HepG2 (cell line): ENCODE results near the gene CD300LF. TPM values are rescaled to one million over a fixed set of nuclear protein-coding genes. Genes with fewer than 3 reads are reported as not detected.

ENCODE experiments used
- ATF7-NPFF ChIP-seq: sonication (generic); formaldehyde crosslinking; IDR thresholded peaks from 2 replicates; pipeline ENCODE4 v1.8.1; 2023; ENCODE audit warnings: mild to moderate bottlenecking, low read depth, missing genetic modification reagents, moderate library complexity
- CHD2 ChIP-seq: IDR thresholded peaks from 2 replicates; pipeline ENCODE4 v1.6.1; 2011; ENCODE audit warnings: low read depth, low read length, improper control_type of control experiment
- HHEX ChIP-seq: IDR thresholded peaks from 2 replicates; pipeline ENCODE4 v1.6.1; 2016; ENCODE audit warnings: control low read depth
- KLF16 ChIP-seq, 2 experiments: sonication (generic) in 1 of 2; formaldehyde crosslinking in 1 of 2; IDR thresholded peaks; 2 replicates each; pipeline versions ENCODE4 v1.6.1 to v1.8.0; 2016 to 2023; ENCODE audit warnings: missing genetic modification reagents in 2 of 2, missing compliant biosample characterization in 1 of 2
- MXD3 ChIP-seq: IDR thresholded peaks from 2 replicates; pipeline ENCODE4 v1.6.1; 2016; ENCODE audit warnings: mild to moderate bottlenecking, missing biosample characterization, missing genetic modification reagents
- PHF21A ChIP-seq: sonication (generic); formaldehyde crosslinking; IDR thresholded peaks from 2 replicates; pipeline ENCODE4 v1.5.0; 2020; ENCODE audit warnings: mild to moderate bottlenecking, missing genetic modification reagents
- RBM39 ChIP-seq: fragments of 200-400 bp; formaldehyde crosslinking; IDR thresholded peaks from one replicate; pipeline ENCODE4 v1.6.1; 2018; ENCODE audit warnings: antibody characterized with exemption, mild to moderate bottlenecking, low read depth, low read length; ENCODE audit not compliant: poor library complexity, severe bottlenecking
- RXRA ChIP-seq: sonication (generic); formaldehyde crosslinking; IDR thresholded peaks from 2 replicates; pipeline ENCODE4 v1.5.1; 2020; ENCODE audit warnings: missing genetic modification reagents
- SKI ChIP-seq: fragments of 450-650 bp; IDR thresholded peaks from one replicate; pipeline ENCODE4 v1.6.1; 2018; ENCODE audit warnings: mild to moderate bottlenecking; ENCODE audit not compliant: partially characterized antibody
- SMC3 ChIP-seq: IDR thresholded peaks from 2 replicates; pipeline ENCODE4 v1.6.1; 2011; ENCODE audit warnings: low read length, improper control_type of control experiment
- STAT6 ChIP-seq: sonication (generic); formaldehyde crosslinking; IDR thresholded peaks from 2 replicates; pipeline ENCODE4 v1.4.0; 2020; ENCODE audit warnings: missing genetic modification reagents, mild to moderate bottlenecking, borderline replicate concordance
- TBL1XR1 ChIP-seq: fragments of 150-350 bp; IDR thresholded peaks from 2 replicates; pipeline ENCODE4 v1.6.1; 2014; ENCODE audit warnings: borderline replicate concordance, low read length; ENCODE audit not compliant: partially characterized antibody
- ZBTB38 ChIP-seq: sonication (generic); formaldehyde crosslinking; IDR thresholded peaks from 2 replicates; pipeline ENCODE4 v1.5.1; 2020; ENCODE audit warnings: mild to moderate bottlenecking, missing genetic modification reagents
- ZNF143 ChIP-seq: sonication (generic); formaldehyde crosslinking; IDR thresholded peaks from 2 replicates; pipeline ENCODE4 v1.4.0; 2020; ENCODE audit warnings: missing genetic modification reagents
- ZNF343 ChIP-seq: sonication (generic); formaldehyde crosslinking; IDR thresholded peaks from 2 replicates; pipeline ENCODE4 v1.4.0; 2020; ENCODE audit warnings: mild to moderate bottlenecking, missing genetic modification reagents
- ZNF460 ChIP-seq: sonication (generic); formaldehyde crosslinking; IDR thresholded peaks from 2 replicates; pipeline ENCODE4 v1.5.1; 2020; ENCODE audit warnings: missing genetic modification reagents, mild to moderate bottlenecking, borderline replicate concordance
- ZNF556 ChIP-seq: sonication (generic); formaldehyde crosslinking; IDR thresholded peaks from 2 replicates; pipeline ENCODE4 v1.4.0; 2020; ENCODE audit warnings: mild to moderate bottlenecking, missing genetic modification reagents, borderline replicate concordance
- ZNF569 ChIP-seq: sonication (generic); formaldehyde crosslinking; IDR thresholded peaks from 2 replicates; pipeline ENCODE4 v1.5.0; 2020; ENCODE audit warnings: mild to moderate bottlenecking, missing genetic modification reagents, moderate library complexity, borderline replicate concordance
- ZNF83 ChIP-seq: sonication (generic); formaldehyde crosslinking; IDR thresholded peaks from 2 replicates; pipeline ENCODE4 v1.4.0; 2020; ENCODE audit warnings: missing genetic modification reagents, mild to moderate bottlenecking, borderline replicate concordance
- ZNF879 ChIP-seq: sonication (generic); formaldehyde crosslinking; IDR thresholded peaks from 2 replicates; pipeline ENCODE4 v1.8.1; 2023; ENCODE audit warnings: missing genetic modification reagents
- polyA plus RNA-seq, 8 experiments: library from polyadenylated mRNA; depleted of rRNA in 3 of 8; stranded (reverse) in 7 of 8; unstranded in 1 of 8; fragments of >200 nt; fragmentation: Illumina TruSeq in 4 of 8; extraction: Trizol in 4 of 8; gene quantifications; 2 replicates each; pipeline versions ENCODE4 v1.2.1 to v1.2.3, GENCODE V29; 2011 to 2016; ENCODE audit warnings: low read depth in 4 of 8, missing spikeins in 1 of 8, mixed read lengths in 1 of 8; ENCODE audit not compliant: insufficient read depth in 1 of 8
- total RNA-seq, 5 experiments: library from RNA; depleted of rRNA; stranded (reverse); fragments of >200 nt; fragmentation: Illumina TruSeq; extraction: Trizol; gene quantifications; 2 replicates each; pipeline ENCODE4 v1.2.3, GENCODE V29; 2016; ENCODE audit warnings: low read depth in 1 of 5
- TF ChIP-seq, protein P1 (sequence below): conservative IDR thresholded peaks from 2 replicates; pipeline ENCODE4 v1.6.1; 2018; ENCODE audit warnings: missing genetic modification reagents
- TF ChIP-seq, protein P2 (sequence below): sonication (generic); formaldehyde crosslinking; IDR thresholded peaks from 2 replicates; pipeline ENCODE4 v1.8.1; 2023; ENCODE audit warnings: mild to moderate bottlenecking, moderate library complexity, missing genetic modification reagents
- TF ChIP-seq, protein P3 (sequence below): sonication (generic); formaldehyde crosslinking; IDR thresholded peaks from 2 replicates; pipeline ENCODE4 v1.8.0; 2022; ENCODE audit warnings: mild to moderate bottlenecking, missing genetic modification reagents, moderate library complexity

Gene CD300LF
- total and polyA plus RNA-seq, 2 of the 13 experiments (the other 11 are each of a cell fraction or from before 2014, with no cell fraction given) = not detected

GRCh38 chr17:74750327-74751069 lies 37.8 kb upstream of the CD300LF start (continued):
- 0 out of 2 replicates have a peak, but pooled peaks have one; percentile 43 for TF ChIP-seq STAT6 (CRISPR knock-in tag)
- TF ChIP-seq HHEX (CRISPR knock-in tag) = no peak; the same call in 1 of the 2 replicates
- no peak for TF ChIP-seq CHD2
- TF ChIP-seq KLF16 (CRISPR knock-in tag; IDR thresholded peaks at IDR 0.05) = peak; percentile 26 to 82; a peak in 2 of 4 replicates
- TF ChIP-seq RXRA (CRISPR knock-in tag) = peak; percentile 89
- peak; percentile 74; the same call in 1 of the 2 replicates for TF ChIP-seq ATF7-NPFF
- TF ChIP-seq, protein P1, sequence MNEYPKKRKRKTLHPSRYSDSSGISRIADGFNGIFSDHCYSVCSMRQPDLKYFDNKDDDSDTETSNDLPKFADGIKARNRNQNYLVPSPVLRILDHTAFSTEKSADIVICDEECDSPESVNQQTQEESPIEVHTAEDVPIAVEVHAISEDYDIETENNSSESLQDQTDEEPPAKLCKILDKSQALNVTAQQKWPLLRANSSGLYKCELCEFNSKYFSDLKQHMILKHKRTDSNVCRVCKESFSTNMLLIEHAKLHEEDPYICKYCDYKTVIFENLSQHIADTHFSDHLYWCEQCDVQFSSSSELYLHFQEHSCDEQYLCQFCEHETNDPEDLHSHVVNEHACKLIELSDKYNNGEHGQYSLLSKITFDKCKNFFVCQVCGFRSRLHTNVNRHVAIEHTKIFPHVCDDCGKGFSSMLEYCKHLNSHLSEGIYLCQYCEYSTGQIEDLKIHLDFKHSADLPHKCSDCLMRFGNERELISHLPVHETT (CRISPR knock-in tag) = 0 out of 2 replicates have a peak, but pooled peaks have one; percentile 44
- TF ChIP-seq, protein P2, sequence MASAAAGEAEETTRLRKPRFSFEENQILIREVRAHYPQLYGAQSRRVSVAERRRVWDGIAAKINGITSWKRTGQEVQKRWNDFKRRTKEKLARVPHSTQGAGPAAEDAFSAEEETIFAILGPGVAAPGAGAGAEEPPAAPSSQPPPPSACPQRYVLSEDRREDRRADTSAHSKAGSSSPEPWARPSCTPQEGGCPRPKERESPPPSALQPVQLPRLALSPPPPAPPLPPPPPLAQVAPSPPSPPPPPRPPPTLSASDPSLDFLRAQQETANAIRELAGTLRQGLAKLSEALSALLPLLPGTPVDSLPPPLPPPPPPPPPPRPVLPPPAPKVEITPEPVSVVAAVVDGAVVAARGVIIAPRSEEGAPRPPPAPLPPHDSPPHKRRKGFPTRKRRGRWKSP (CRISPR knock-in tag) = peak; percentile 57; the same call in 1 of the 2 replicates
- TF ChIP-seq TBL1XR1 = peak; percentile 60
- no peak; the same call in none of the 2 replicates for TF ChIP-seq ZBTB38 (CRISPR knock-in tag)
- TF ChIP-seq, protein P3, sequence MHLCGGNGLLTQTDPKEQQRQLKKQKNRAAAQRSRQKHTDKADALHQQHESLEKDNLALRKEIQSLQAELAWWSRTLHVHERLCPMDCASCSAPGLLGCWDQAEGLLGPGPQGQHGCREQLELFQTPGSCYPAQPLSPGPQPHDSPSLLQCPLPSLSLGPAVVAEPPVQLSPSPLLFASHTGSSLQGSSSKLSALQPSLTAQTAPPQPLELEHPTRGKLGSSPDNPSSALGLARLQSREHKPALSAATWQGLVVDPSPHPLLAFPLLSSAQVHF (CRISPR knock-in tag) = no peak
- TF ChIP-seq ZNF83 (CRISPR knock-in tag) = no peak; the same call in 1 of the 2 replicates
- 0 out of 2 replicates have a peak, but pooled peaks have one; percentile 22 for TF ChIP-seq ZNF143
- 0 out of 2 replicates have a peak, but pooled peaks have one; percentile 7 for TF ChIP-seq SMC3
- TF ChIP-seq MXD3 (CRISPR knock-in tag) = peak; percentile 83; the same call in 1 of the 2 replicates
- TF ChIP-seq ZNF879 (CRISPR knock-in tag) = no peak
- peak; percentile 80; the same call in 1 of the 2 replicates for TF ChIP-seq PHF21A (CRISPR knock-in tag)
- peak; percentile 36 for TF ChIP-seq SKI
- no peak for TF ChIP-seq ZNF569 (CRISPR knock-in tag)
- no peak for TF ChIP-seq RBM39
- peak; percentile 91; the same call in 1 of the 2 replicates for TF ChIP-seq ZNF556 (CRISPR knock-in tag)
- no peak; the same call in 1 of the 2 replicates for TF ChIP-seq ZNF460
- no peak for TF ChIP-seq ZNF343 (CRISPR knock-in tag)
